Nephron progenitor cell (in vitro differentiated cells): Measurements from ENCODE around the gene MIP.
"Not testable (repeated sequence)": the region's sequence is repeated elsewhere in the genome, so short reads cannot be mapped to it uniquely, and the experiment has no call there.

Experiments
- DNase-seq: peaks from one replicate; pipeline ENCODE4 v3.0.0; 2021
- H3K27ac Mint-ChIP-seq: 2 replicates; pipeline ENCODE4 v1.8.0; 2021; ENCODE audit warnings: mild to moderate bottlenecking, moderate library complexity, mixed read lengths
- H3K27me3 Mint-ChIP-seq: 2 replicates; pipeline ENCODE4 v1.8.0; 2021; ENCODE audit warnings: mild to moderate bottlenecking, low read depth, mixed read lengths; ENCODE audit not compliant: poor library complexity
- H3K36me3 Mint-ChIP-seq: 2 replicates; pipeline ENCODE4 v1.8.0; 2021; ENCODE audit warnings: low read depth, mixed read lengths
- H3K4me1 Mint-ChIP-seq: 2 replicates; pipeline ENCODE4 v1.8.0; 2021; ENCODE audit warnings: mixed read lengths
- H3K4me3 Mint-ChIP-seq: 2 replicates; pipeline ENCODE4 v1.8.0; 2021; ENCODE audit warnings: mild to moderate bottlenecking, moderate library complexity, mixed read lengths
- H3K9me3 Mint-ChIP-seq: 2 replicates; pipeline ENCODE4 v1.8.0; 2021; ENCODE audit warnings: mild to moderate bottlenecking, moderate library complexity, mixed read lengths
- TF ChIP-seq, protein P1 (sequence below): fragments of 200-600 bp; sonication (generic); IDR thresholded peaks from 2 replicates; pipeline ENCODE4 v1.5.0; 2021; ENCODE audit warnings: antibody characterized with exemption

MIP gene

GRCh38 chr12:56450241-56450640 lies 4.2 kb downstream of the MIP start:
- no peak for DNase-seq
- peak overlapping the region; percentile 89 for H3K4me3 Mint-ChIP-seq
- TF ChIP-seq, protein P1, sequence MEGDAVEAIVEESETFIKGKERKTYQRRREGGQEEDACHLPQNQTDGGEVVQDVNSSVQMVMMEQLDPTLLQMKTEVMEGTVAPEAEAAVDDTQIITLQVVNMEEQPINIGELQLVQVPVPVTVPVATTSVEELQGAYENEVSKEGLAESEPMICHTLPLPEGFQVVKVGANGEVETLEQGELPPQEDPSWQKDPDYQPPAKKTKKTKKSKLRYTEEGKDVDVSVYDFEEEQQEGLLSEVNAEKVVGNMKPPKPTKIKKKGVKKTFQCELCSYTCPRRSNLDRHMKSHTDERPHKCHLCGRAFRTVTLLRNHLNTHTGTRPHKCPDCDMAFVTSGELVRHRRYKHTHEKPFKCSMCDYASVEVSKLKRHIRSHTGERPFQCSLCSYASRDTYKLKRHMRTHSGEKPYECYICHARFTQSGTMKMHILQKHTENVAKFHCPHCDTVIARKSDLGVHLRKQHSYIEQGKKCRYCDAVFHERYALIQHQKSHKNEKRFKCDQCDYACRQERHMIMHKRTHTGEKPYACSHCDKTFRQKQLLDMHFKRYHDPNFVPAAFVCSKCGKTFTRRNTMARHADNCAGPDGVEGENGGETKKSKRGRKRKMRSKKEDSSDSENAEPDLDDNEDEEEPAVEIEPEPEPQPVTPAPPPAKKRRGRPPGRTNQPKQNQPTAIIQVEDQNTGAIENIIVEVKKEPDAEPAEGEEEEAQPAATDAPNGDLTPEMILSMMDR = no peak
- H3K9me3 Mint-ChIP-seq = peaks cover 19% of the 10 kb centered on the region
- no peak overlapping the region for H3K27ac Mint-ChIP-seq
- peaks cover 26% of the 10 kb centered on the region for H3K36me3 Mint-ChIP-seq
- peaks cover 32% of the 10 kb centered on the region for H3K4me1 Mint-ChIP-seq
- H3K27me3 Mint-ChIP-seq = peaks cover 13% of the 10 kb centered on the region

DNA sequence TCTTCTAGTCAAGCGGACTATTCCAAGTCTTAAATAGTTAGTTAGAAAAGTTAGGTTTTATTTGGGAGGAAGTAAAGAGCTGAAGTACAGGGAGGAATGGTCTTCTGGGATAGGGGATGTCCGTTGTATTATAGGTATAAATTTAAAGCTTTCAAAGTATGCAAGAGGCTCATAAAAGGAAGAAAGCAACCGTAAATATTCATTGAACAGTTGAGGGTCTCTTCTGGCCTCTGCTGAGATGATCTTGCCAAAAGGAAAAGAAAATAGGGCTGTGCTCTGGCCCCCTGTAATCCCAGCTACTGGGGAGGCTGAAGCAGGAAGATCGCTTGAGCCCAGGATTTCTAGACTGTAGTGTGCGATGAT lies 4.9 kb downstream of the MIP start:
- peaks cover 32% of the 10 kb centered on the region for H3K4me1 Mint-ChIP-seq

DNA sequence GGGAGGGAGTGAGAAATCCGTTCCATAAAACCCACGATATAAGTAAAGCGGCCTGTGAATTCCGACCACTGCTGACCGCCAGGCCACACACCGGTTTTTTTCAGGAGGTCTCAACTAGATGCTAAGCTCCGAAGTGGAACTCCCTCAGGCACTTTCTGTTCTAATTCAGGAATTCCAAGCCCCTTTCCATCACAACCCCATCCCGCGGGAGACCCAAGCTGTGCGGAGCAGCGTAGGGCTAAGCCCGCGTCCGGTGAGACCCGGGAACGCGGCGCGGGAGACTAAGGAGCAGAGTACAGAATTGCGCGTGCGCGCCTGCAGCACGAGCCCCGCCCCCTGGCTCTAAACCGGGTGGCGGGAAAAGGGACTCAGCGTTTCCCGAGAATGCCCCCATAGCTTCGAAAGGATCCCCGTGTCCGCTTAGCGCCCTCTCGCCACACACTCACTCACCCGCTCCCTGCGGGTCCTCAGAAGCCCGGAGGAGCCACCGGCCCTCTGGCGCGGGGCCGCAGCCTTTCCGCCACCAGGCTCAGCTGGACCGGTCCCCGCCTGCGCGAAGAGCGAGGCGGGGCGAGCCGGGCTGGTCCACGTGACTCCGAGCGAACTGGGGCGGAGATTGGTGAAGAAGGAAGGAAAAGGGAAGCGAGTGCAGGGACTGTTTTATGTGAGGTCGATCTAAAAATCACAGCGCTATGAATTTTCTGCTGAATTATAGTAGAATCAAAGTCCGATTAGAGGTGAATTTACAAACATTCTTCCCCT lies 5.4 kb downstream of the MIP start, which contains the start of gene TIMELESS:
Gene TIMELESS (minus strand): TSS at position 567 of the 762 bp plus-strand sequence. CDS start 15,256 bp downstream, outside the sequence.
- H3K27ac Mint-ChIP-seq = peak within 1 kb of the TSS; percentile 96
- peaks cover 32% of the 10 kb centered on the region for H3K4me1 Mint-ChIP-seq
- peaks cover 36% of the 10 kb centered on the region for H3K36me3 Mint-ChIP-seq
- H3K4me3 Mint-ChIP-seq = peak within 1 kb of the TSS; percentile 89
- peaks cover 28% of the 10 kb centered on the region for H3K9me3 Mint-ChIP-seq
- H3K27me3 Mint-ChIP-seq = peaks cover 10% of the 10 kb centered on the region
- DNase-seq = peak; percentile 88
- TF ChIP-seq, protein P1 = no peak

More for the DNA sequence above, 4.9 kb downstream of the MIP start:
- no peak for DNase-seq
- H3K27ac Mint-ChIP-seq = peak overlapping the region; percentile 96
- H3K4me3 Mint-ChIP-seq = peak overlapping the region; percentile 89
- H3K9me3 Mint-ChIP-seq = peaks cover 23% of the 10 kb centered on the region
- TF ChIP-seq, protein P1 = no peak
- peaks cover 12% of the 10 kb centered on the region for H3K27me3 Mint-ChIP-seq
- peaks cover 31% of the 10 kb centered on the region for H3K36me3 Mint-ChIP-seq

DNA sequence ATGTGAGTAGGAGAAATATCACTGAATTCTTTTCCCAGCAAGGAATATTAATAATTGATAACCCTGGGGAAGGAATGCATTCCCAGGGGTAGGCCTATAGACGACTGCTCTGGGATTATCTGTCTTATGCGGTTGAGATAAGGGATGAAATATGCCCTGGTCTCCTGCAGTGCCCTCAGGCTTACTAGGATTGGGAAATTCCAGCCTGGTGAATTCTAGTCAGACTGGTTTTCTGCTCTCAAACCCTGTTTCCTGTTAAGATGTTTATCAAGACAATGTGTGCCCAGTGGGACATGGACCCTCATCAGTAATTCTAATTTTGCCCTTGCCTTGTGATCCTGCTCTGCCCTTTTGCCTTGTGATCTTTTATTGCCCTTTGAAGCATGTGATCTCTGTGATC lies 11.2 kb downstream of the MIP start:
- peaks cover 46% of the 10 kb centered on the region for H3K9me3 Mint-ChIP-seq
- DNase-seq = not testable (repeated sequence)

GRCh38 chr12:56437430-56438176 lies 16.9 kb downstream of the MIP start:
- Mint-ChIP-seq H3K36me3 (peaks cover 42% of the 10 kb centered on the region), H3K4me3 (no peak overlapping the region), H3K27ac (no peak overlapping the region), H3K9me3 (peaks cover 6% of the 10 kb centered on the region), H3K4me1 (peaks cover 8% of the 10 kb centered on the region), H3K27me3 (no peaks in the 10 kb centered on the region)
- DNase-seq = no peak
- TF ChIP-seq, protein P1 = no peak

More for the DNA sequence above, 11.2 kb downstream of the MIP start:
- H3K27me3 Mint-ChIP-seq, H3K4me3 Mint-ChIP-seq: not testable (repeated sequence)
- H3K27ac Mint-ChIP-seq = peak overlapping the region; percentile 31
- peaks cover 75% of the 10 kb centered on the region for H3K36me3 Mint-ChIP-seq
- H3K4me1 Mint-ChIP-seq = peaks cover 11% of the 10 kb centered on the region

- peaks cover 37% of the 10 kb centered on the region for H3K36me3 Mint-ChIP-seq
- no peaks in the 10 kb centered on the region for H3K9me3 Mint-ChIP-seq
- peak overlapping the region; percentile 32 for H3K27ac Mint-ChIP-seq
- TF ChIP-seq, protein P1 = no peak
- H3K4me3 Mint-ChIP-seq = no peak overlapping the region
- H3K4me1 Mint-ChIP-seq = peaks cover 8% of the 10 kb centered on the region
- no peaks in the 10 kb centered on the region for H3K27me3 Mint-ChIP-seq
- DNase-seq = no peak
These were observed 19.6 kb downstream of the MIP start for GRCh38 chr12:56434828-56435227.
